Measurements from ENCODE around the gene NMNAT3.

DNA sequence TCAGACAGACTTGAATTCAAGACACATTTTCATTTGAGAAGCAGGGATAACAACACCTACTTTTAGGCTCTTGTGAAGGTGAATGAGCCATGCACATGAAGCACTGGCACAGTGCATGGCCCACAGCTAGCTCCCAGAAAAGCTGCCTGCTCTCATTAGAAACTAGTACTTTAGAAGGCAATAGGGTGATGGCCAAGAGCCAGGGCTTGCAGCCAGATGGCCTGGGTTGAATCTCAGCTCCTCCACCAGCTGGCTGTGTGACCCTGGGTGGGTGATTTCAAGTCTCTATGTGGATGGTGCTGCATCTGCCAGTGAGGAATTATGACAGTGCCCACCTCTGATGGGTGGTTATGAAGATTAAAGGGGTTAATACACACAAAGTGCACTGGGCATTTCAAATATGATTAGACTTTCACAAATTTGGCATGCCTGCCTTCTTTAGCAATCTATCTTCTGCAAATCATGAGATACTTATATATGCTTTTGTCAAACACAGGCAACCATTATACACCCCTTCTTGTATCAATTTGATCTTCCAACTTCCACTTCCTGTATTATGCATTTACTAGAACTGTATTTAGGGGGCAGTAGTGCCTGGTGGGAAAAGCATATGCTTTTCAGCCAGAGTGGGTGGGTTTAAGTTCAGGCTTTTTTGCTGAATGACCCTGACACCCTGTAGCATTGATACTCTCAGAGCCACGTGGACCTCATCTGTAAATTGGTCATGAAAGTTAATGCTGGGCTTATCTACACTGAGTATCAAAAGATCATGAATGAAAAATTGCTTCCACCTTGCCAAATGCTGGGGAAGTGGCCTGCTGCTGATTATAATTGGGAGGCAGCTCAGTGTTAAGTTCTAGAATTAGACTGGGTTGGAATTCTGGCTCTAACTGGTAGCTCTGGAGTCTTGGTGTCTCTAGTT lies 103.5 kb downstream of the NMNAT3 start:
- no peak for TF ChIP-seq POLR2A (IDR thresholded peaks at IDR 0.05)
- TF ChIP-seq, protein P1, sequence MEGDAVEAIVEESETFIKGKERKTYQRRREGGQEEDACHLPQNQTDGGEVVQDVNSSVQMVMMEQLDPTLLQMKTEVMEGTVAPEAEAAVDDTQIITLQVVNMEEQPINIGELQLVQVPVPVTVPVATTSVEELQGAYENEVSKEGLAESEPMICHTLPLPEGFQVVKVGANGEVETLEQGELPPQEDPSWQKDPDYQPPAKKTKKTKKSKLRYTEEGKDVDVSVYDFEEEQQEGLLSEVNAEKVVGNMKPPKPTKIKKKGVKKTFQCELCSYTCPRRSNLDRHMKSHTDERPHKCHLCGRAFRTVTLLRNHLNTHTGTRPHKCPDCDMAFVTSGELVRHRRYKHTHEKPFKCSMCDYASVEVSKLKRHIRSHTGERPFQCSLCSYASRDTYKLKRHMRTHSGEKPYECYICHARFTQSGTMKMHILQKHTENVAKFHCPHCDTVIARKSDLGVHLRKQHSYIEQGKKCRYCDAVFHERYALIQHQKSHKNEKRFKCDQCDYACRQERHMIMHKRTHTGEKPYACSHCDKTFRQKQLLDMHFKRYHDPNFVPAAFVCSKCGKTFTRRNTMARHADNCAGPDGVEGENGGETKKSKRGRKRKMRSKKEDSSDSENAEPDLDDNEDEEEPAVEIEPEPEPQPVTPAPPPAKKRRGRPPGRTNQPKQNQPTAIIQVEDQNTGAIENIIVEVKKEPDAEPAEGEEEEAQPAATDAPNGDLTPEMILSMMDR (IDR thresholded peaks at IDR 0.05) = no peak

All from adrenal gland (tissue), 5 donors.